GM12892 (cell line): ENCODE measurements around the gene ZNF594.
"Not testable (repeated sequence)": the region's sequence is repeated elsewhere in the genome, so short reads cannot be mapped to it uniquely, and the experiment has no call there.

Experiments
- POLR2A ChIP-seq: IDR thresholded peaks from 2 replicates; pipeline ENCODE4 v1.6.1; 2011; ENCODE audit warnings: low read depth, low read length, control low read depth
- POLR2AphosphoS5 ChIP-seq: IDR thresholded peaks from 2 replicates; pipeline ENCODE4 v1.6.1; 2011; ENCODE audit warnings: low read depth, low read length, control low read depth
- TAF1 ChIP-seq: IDR thresholded peaks from 2 replicates; pipeline ENCODE4 v1.6.1; 2011; ENCODE audit warnings: low read depth, mild to moderate bottlenecking, control low read depth, low read length, borderline replicate concordance

DNA sequence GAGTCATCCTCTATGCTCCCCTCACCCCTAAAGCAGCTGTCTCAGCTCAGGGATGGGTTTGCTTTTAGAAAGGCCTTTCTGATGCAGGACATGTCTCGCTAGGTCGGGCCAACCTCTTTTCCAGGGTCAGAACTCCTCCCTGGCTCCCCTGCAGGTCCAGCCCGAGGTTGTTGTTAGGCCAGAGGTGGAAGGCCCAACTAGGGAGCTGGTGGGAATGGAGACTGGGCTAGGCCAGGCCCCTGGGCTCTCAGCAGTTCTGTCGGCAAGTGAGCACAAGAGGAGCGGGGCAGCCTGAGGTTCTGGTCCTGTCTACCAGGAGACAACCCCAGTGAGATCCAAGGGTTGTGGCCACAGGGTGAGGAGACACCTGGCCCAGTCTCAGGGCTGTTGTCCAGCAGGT is 61.0 kb downstream of the ZNF594 start:
- not testable (repeated sequence) for TF ChIP-seq POLR2A, POLR2AphosphoS5, TAF1
